HL-60/S4 treated with retinoic acid at 250 ng/mL for 4 days and 3 days (cell line): Measurements from ENCODE around the gene ACAP2.
"Not testable (repeated sequence)": the region's sequence is repeated elsewhere in the genome, so short reads cannot be mapped to it uniquely, and the experiment has no call there.

ENCODE experiments used
- in situ Hi-C: fragments of 300-500 bp; cut with MboI; formaldehyde crosslinking; loops from 2 replicates; pipeline ENCODE4 v1.7.0; 2022; ENCODE audit warnings: low sequenced_read_pairs

ACAP2 gene

GRCh38 chr3:195443391-195443989 is 670 bp upstream of the ACAP2 start:
- in situ Hi-C loops: no loop called here

- in situ Hi-C loops: no loop called here
These were observed 738 bp downstream of the ACAP2 start for GRCh38 chr3:195441992-195442572.

- in situ Hi-C loops: no loop called here
These were observed 1.3 kb downstream of the ACAP2 start for GRCh38 chr3:195441476-195441991.

GRCh38 chr3:195441051-195441450 is 1.8 kb downstream of the ACAP2 start:
- in situ Hi-C loops: no loop called here

- in situ Hi-C loops: no loop called here
These were observed 2.4 kb downstream of the ACAP2 start for GRCh38 chr3:195440379-195440778.

GRCh38 chr3:195438371-195438770 is 4.4 kb downstream of the ACAP2 start:
- in situ Hi-C loops: no loop called here

- in situ Hi-C loops: no loop called here
These were observed 17.0 kb downstream of the ACAP2 start for GRCh38 chr3:195425849-195426248.

GRCh38 chr3:195423818-195424217 is 19.0 kb downstream of the ACAP2 start:
- in situ Hi-C loops: no loop called here

GRCh38 chr3:195421400-195421799 is 21.4 kb downstream of the ACAP2 start:
- in situ Hi-C loops: no loop called here

GRCh38 chr3:195416795-195417194 is 26.0 kb downstream of the ACAP2 start:
- in situ Hi-C loops: no loop called here

- in situ Hi-C loops: no loop called here
These were observed 31.0 kb downstream of the ACAP2 start for GRCh38 chr3:195411836-195412235.

GRCh38 chr3:195410546-195410945 is 32.3 kb downstream of the ACAP2 start:
- in situ Hi-C loops: no loop called here

GRCh38 chr3:195407531-195408409 is 35.0 kb downstream of the ACAP2 start:
- in situ Hi-C loops: no loop called here

GRCh38 chr3:195405651-195406050 is 37.2 kb downstream of the ACAP2 start:
- in situ Hi-C loops: no loop called here

- in situ Hi-C loops: no loop called here
These were observed 38.9 kb downstream of the ACAP2 start for GRCh38 chr3:195403841-195404408.

GRCh38 chr3:195403244-195403643 is 39.6 kb downstream of the ACAP2 start:
- in situ Hi-C loops: no loop called here

- in situ Hi-C loops: no loop called here
These were observed 40.9 kb downstream of the ACAP2 start for GRCh38 chr3:195401943-195402342.

- in situ Hi-C loops: not testable (repeated sequence)
These were observed 44.4 kb downstream of the ACAP2 start for GRCh38 chr3:195398460-195398859.

GRCh38 chr3:195397524-195397923 is 45.3 kb downstream of the ACAP2 start:
- in situ Hi-C loops: no loop called here

- in situ Hi-C loops: no loop called here
These were observed 47.5 kb downstream of the ACAP2 start for GRCh38 chr3:195395208-195395816.

GRCh38 chr3:195394700-195395099 is 48.1 kb downstream of the ACAP2 start:
- in situ Hi-C loops: no loop called here
